GM19238 (cell line): ENCODE results near the gene PLCG2.
"Not testable (repeated sequence)": the region's sequence is repeated elsewhere in the genome, so short reads cannot be mapped to it uniquely, and the experiment has no call there.

Experiments used
- DNase-seq: peaks from one replicate; pipeline ENCODE4 v3.0.0; 2011; ENCODE audit warnings: low spot score; ENCODE audit not compliant: insufficient read length

PLCG2 gene

GRCh38 chr16:81877490-81877889 is 98.4 kb downstream of the PLCG2 start:
- not testable (repeated sequence) for DNase-seq

- DNase-seq: no peak
These were observed 99.4 kb downstream of the PLCG2 start for GRCh38 chr16:81878529-81878928.

DNA sequence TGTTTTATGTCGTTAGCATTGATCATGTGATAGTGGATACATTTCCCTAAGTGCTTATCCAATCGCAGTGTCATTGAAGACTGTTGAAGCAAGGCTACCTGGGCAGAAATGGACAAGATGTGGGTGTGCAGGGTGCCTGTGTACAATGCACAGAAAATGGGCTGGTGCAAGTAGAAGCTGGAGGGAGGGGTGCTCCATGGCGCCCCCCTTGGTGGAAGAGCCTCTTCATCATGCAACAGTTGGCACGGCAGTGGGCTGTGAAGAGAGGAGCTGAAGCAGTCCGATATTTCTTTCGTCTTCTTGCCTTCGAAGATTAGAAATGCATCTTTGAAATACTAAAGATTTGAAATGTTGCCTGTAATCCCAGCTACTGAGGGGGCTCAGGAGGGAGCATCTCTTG is 100.5 kb downstream of the PLCG2 start:
- DNase-seq: no peak

GRCh38 chr16:81880816-81881215 is 101.7 kb downstream of the PLCG2 start:
- no peak for DNase-seq

- no peak for DNase-seq
These were observed 102.1 kb downstream of the PLCG2 start for GRCh38 chr16:81881228-81881627.

DNA sequence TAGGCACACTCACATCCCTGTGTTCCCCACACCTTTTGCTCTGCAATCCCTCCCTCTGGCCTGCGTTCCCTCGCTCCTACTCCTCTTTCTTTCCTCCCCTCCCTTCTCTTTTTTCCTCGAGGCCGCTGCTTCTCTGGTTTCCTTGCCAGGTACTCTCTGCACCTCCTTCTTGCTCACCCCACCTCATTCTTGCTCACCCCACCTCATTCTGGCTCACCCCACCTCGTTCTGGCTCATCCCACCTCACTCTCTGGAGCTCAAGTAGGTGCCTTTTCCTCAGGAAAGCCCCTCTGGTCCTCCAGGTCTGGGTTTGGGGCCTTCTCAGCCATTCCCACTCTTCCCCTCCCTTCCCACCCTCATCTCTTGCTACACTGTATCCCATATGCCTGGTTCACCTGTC is 103.5 kb downstream of the PLCG2 start:
- no peak for DNase-seq

DNA sequence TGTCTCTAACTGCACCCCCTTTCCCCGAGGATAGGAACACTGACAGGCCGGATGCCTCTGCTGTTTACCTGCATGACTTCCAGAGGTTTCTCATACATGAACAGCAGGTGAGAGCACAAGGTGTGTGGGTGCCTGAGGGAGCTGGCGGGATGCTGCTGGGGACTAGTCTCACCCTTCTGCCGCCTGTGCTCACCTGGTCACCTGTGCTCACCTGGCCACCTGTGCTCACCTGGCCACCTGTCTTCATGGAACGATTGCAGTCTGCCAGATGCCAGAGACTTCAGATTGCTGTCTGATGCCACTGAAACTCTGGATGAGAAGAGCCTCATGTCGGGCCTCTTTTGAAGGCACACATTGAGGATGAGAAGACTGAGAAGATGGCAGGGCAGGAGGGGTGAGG is 104.1 kb downstream of the PLCG2 start:
- no peak for DNase-seq

- peak; percentile 50 for DNase-seq
These were observed 107.0 kb downstream of the PLCG2 start for GRCh38 chr16:81885976-81886586.

DNA sequence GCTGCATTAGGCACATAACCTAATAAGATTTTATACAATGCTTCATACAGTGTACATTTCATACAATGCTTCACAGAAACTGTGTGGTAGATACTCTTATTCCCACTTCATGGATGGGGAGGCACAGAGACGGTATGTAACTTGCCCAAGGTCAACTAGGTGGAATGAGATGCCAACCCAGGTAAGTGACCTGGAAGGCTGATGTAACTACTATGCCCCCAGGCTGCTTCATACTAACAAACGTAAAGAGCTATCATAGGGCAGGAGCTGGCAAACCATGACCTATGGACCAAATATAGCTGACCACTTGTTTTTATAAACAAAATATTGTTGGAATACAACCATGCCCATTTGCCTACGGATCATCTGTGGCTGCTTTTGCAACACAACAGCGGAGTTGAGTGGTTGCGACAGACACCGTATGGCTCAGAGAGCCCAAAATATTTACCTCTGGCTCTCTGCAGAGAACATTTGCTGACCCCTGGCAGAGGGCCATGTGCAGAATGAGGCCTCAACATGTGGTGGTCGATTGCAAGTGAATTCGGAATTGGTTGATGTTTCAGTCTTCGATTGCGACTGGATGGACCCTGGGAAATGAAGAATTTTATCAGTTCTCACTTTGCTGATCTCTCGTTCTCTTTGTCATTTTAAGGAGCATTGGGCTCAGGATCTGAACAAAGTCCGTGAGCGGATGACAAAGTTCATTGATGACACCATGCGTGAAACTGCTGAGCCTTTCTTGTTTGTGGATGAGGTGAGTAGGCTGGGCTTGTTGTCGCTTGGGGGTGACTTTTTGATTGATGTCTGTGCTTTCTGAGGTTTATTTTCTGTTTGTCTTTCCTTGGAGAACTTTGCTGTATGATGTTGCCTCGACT is 109.7 kb downstream of the PLCG2 start:
- no peak for DNase-seq

DNA sequence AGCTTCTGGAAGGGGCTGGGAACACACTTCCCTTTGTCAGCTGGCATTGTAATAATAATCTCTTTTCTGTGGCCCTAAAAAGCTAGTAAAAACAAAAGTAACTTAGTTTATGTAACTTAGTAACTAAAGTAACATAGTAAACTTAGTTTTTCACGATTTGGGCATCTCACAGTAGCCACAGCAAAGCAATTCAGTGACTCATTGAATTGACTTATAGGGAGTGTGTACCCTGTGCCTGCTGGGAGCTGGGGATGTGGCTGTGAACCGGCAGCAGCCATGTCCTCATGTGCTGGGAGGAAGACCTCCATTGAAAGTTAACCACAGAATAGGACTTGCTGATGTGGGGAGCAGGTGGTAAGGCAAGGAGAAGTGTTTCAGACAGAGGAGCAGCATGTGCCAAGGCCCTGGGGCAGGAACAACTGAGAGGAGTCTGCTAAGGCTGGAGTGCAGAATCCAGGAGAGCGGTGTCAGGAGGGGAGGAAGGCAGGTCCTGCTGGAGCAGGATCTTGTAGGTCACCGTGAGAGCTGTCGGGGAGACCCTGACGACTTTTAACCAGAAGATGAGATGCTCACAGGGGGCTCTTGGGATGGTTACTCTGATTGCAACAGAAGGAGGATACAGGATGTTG is 112.8 kb downstream of the PLCG2 start:
- DNase-seq: no peak

- no peak for DNase-seq
These were observed 115.5 kb downstream of the PLCG2 start for GRCh38 chr16:81894592-81894991.

GRCh38 chr16:81896902-81897301 is 117.8 kb downstream of the PLCG2 start:
- no peak for DNase-seq

DNA sequence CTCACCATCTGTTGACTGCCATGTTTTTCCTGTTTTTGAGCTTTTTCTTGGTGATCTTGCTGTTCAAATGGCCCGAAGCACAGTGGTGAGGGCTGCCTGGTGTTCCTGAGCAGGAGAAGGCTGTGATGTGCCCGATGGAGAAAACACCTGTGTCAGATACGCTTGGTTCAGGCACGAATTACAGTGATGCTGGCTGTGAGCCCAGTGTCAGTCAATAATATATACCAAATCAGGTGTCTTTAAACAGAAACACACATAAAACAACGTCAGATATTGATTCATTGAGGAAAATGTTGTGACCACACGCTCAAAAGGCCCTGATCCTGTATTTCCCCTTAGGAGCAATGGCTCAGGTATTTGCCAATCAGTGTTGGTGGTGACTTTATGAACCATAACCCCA is 120.5 kb downstream of the PLCG2 start:
- no peak for DNase-seq

- no peak for DNase-seq
These were observed 120.9 kb downstream of the PLCG2 start for GRCh38 chr16:81900014-81900413.

DNA sequence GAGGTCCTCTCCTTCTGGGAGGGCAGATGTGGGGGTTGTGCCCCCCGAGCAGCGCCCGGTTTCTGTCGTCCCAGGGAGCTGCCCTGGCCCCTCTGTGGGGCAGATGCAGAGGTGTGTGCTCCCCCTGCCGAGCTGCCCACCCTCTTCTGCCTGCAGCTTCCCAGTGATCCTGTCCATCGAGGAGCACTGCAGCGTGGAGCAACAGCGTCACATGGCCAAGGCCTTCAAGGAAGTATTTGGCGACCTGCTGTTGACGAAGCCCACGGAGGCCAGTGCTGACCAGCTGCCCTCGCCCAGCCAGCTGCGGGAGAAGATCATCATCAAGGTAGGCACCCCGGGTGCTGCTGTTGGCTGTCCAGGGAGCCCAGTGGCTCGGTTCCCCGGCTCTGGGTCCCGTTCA is 121.4 kb downstream of the PLCG2 start:
- DNase-seq: no peak

- no peak for DNase-seq
These were observed 122.4 kb downstream of the PLCG2 start for GRCh38 chr16:81901484-81901883.

GRCh38 chr16:81902025-81902424 is 122.9 kb downstream of the PLCG2 start:
- DNase-seq: no peak

- DNase-seq: no peak
These were observed 125.2 kb downstream of the PLCG2 start for GRCh38 chr16:81904320-81904719.

GRCh38 chr16:81905277-81905676 is 126.2 kb downstream of the PLCG2 start:
- no peak for DNase-seq

DNA sequence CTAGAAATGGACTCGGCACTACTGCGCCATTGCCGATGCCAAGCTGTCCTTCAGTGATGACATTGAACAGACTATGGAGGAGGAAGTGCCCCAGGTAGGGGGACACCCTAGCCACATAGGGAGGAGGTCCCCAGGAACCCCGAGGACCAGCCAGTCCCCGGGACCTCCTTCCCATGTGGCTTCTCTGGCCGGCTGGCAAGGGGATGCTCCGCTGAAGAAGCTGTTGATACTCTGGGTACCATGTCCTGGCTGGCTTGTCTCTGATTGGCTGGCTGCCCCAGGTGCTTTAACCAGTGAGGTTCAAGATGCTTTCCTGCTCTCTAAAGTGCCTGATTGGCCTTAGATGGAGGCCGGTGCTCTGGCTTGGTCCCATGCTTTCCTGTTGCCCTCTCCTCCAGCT is 128.6 kb downstream of the PLCG2 start:
- DNase-seq: no peak

GRCh38 chr16:81908466-81909262 is 129.6 kb downstream of the PLCG2 start:
- DNase-seq: no peak
